WTC11 (cell line): Measurements from ENCODE around the gene KRT35. TPM values are rescaled to one million over a fixed set of nuclear protein-coding genes. Genes with fewer than 3 reads are reported as not detected.

ENCODE experiments used
- ATAC-seq: fragments of 200-7000 bp; cut with Tn5 transposase; 2 replicates; pipeline ENCODE4 v1.10.0; 2021; ENCODE audit warnings: mild to moderate bottlenecking, moderate library complexity
- CTCF ChIA-PET: fragments of 300-600 bp; sonication (Branson Sonifier 250); formaldehyde crosslinking; loops from one replicate; lab custom pipeline; 2021; ENCODE audit warnings: antibody characterized with exemption; lab: Charles Lee
- POLR2A ChIA-PET: fragments of 350-600 bp; sonication (Branson Sonifier 250); formaldehyde crosslinking; loops from one replicate; lab custom pipeline; 2021; ENCODE audit warnings: antibody characterized with exemption; lab: Charles Lee
- DNase-seq: peaks from one replicate; pipeline ENCODE4 v3.0.0; 2021; ENCODE audit warnings: low spot score
- H3K27ac Mint-ChIP-seq: 2 replicates; pipeline ENCODE4 v1.8.0; 2021; ENCODE audit warnings: mixed read lengths
- H3K27me3 Mint-ChIP-seq: 2 replicates; pipeline ENCODE4 v1.8.0; 2021; ENCODE audit warnings: low read depth, mild to moderate bottlenecking, moderate library complexity, mixed read lengths
- H3K36me3 Mint-ChIP-seq: 2 replicates; pipeline ENCODE4 v1.8.0; 2021; ENCODE audit warnings: mixed read lengths
- H3K4me1 Mint-ChIP-seq: 2 replicates; pipeline ENCODE4 v1.8.0; 2022; ENCODE audit warnings: mixed read lengths
- H3K4me3 Mint-ChIP-seq: 2 replicates; pipeline ENCODE4 v1.8.0; 2021; ENCODE audit warnings: mild to moderate bottlenecking, moderate library complexity, mixed read lengths
- H3K9me3 Mint-ChIP-seq: 2 replicates; pipeline ENCODE4 v1.8.0; 2021; ENCODE audit warnings: mixed read lengths
- ESRRA ChIP-seq: sonication (generic); formaldehyde crosslinking; IDR thresholded peaks from 2 replicates; pipeline ENCODE4 v1.8.1; 2022; ENCODE audit warnings: mild to moderate bottlenecking, missing genetic modification reagents, borderline replicate concordance
- MYBL2 ChIP-seq: sonication (generic); formaldehyde crosslinking; IDR thresholded peaks from 2 replicates; pipeline ENCODE4 v1.8.1; 2023; ENCODE audit warnings: mild to moderate bottlenecking, moderate library complexity, missing genetic modification reagents
- NR3C1 ChIP-seq: sonication (generic); formaldehyde crosslinking; conservative IDR thresholded peaks from 2 replicates; pipeline ENCODE4 v1.8.1; 2023; ENCODE audit warnings: low read depth, mild to moderate bottlenecking, missing genetic modification reagents
- SMAD4 ChIP-seq: sonication (generic); formaldehyde crosslinking; IDR thresholded peaks from 2 replicates; pipeline ENCODE4 v1.8.0; 2022; ENCODE audit warnings: mild to moderate bottlenecking, missing genetic modification reagents
- TCF7 ChIP-seq: sonication (generic); formaldehyde crosslinking; IDR thresholded peaks from 2 replicates; pipeline ENCODE4 v1.8.0; 2022; ENCODE audit warnings: mild to moderate bottlenecking, low read depth, missing genetic modification reagents, moderate library complexity
- TEAD1 ChIP-seq: sonication (generic); formaldehyde crosslinking; IDR thresholded peaks from 2 replicates; pipeline ENCODE4 v1.8.0; 2022; ENCODE audit warnings: mild to moderate bottlenecking, missing genetic modification reagents
- ZNF671 ChIP-seq: fragments of 250-450 bp; sonication (Bioruptor Pico); IDR thresholded peaks from 2 replicates; pipeline ENCODE4 v1.8.0; 2021; ENCODE audit warnings: mild to moderate bottlenecking
- total RNA-seq: library from RNA; stranded (reverse); gene quantifications from 3 replicates; pipeline ENCODE4 v1.2.3, GENCODE V29; 2021
- TF ChIP-seq, protein P1 (sequence below): sonication (generic); formaldehyde crosslinking; IDR thresholded peaks from 2 replicates; pipeline ENCODE4 v1.8.0; 2023; ENCODE audit warnings: missing genetic modification reagents, mild to moderate bottlenecking, borderline replicate concordance
- TF ChIP-seq, protein P2 (sequence below): fragments of 200-600 bp; IDR thresholded peaks from 2 replicates; pipeline ENCODE4 v1.8.0; 2022; ENCODE audit warnings: antibody characterized with exemption
- TF ChIP-seq, protein P3 (sequence below): sonication (generic); formaldehyde crosslinking; IDR thresholded peaks from 2 replicates; pipeline ENCODE4 v1.8.0; 2022; ENCODE audit warnings: mild to moderate bottlenecking, missing genetic modification reagents
- TF ChIP-seq, protein P4 (sequence below): sonication (generic); formaldehyde crosslinking; IDR thresholded peaks from 2 replicates; pipeline ENCODE4 v1.8.1; 2022; ENCODE audit warnings: missing genetic modification reagents, borderline replicate concordance
- TF ChIP-seq, protein P5 (sequence below): sonication (generic); formaldehyde crosslinking; IDR thresholded peaks from 2 replicates; pipeline ENCODE4 v1.8.1; 2022; ENCODE audit warnings: mild to moderate bottlenecking, moderate library complexity, missing genetic modification reagents

KRT35 gene
- total RNA-seq, 1 experiment from 2014 or later, result not detected

DNA sequence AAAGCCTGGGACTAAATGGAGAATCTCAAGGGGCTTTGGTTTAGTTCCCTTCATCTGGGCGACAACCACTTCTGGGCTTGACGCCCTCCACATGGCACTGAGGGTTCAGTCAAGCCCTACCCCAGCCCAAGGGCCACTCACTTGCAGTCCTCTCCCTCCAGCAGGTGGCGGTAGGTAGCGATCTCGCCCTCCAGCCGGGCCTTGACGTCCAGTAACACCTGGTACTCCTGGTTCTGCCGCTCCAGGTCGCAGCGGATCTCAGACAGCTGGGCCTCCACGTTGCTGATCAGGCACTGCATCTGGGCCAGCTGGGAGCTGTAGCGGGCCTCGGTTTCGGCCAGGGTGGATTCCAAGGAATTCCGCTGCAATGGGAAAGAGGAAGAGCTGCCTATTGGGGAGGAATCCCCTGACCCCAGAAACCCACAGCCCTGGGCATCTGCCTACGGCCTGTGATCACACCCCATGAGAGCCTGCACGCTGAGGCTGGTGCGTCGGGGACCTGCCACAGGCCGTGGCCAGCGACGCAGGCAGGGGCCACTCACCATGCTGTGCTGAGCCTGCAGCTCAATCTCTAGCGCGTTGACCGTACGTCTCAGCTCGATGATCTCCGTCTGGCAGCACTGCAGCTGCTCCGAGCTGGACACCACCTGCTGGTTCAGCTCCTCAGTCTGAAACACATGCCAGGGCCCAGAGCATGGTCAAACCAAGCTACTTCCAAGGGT lies 6.0 kb upstream of the KRT35 start (continued):
- TF ChIP-seq, protein P1, sequence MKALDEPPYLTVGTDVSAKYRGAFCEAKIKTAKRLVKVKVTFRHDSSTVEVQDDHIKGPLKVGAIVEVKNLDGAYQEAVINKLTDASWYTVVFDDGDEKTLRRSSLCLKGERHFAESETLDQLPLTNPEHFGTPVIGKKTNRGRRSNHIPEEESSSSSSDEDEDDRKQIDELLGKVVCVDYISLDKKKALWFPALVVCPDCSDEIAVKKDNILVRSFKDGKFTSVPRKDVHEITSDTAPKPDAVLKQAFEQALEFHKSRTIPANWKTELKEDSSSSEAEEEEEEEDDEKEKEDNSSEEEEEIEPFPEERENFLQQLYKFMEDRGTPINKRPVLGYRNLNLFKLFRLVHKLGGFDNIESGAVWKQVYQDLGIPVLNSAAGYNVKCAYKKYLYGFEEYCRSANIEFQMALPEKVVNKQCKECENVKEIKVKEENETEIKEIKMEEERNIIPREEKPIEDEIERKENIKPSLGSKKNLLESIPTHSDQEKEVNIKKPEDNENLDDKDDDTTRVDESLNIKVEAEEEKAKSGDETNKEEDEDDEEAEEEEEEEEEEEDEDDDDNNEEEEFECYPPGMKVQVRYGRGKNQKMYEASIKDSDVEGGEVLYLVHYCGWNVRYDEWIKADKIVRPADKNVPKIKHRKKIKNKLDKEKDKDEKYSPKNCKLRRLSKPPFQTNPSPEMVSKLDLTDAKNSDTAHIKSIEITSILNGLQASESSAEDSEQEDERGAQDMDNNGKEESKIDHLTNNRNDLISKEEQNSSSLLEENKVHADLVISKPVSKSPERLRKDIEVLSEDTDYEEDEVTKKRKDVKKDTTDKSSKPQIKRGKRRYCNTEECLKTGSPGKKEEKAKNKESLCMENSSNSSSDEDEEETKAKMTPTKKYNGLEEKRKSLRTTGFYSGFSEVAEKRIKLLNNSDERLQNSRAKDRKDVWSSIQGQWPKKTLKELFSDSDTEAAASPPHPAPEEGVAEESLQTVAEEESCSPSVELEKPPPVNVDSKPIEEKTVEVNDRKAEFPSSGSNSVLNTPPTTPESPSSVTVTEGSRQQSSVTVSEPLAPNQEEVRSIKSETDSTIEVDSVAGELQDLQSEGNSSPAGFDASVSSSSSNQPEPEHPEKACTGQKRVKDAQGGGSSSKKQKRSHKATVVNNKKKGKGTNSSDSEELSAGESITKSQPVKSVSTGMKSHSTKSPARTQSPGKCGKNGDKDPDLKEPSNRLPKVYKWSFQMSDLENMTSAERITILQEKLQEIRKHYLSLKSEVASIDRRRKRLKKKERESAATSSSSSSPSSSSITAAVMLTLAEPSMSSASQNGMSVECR, result peak; percentile 52; the same call in 1 of the 2 replicates
- TF ChIP-seq, protein P2, sequence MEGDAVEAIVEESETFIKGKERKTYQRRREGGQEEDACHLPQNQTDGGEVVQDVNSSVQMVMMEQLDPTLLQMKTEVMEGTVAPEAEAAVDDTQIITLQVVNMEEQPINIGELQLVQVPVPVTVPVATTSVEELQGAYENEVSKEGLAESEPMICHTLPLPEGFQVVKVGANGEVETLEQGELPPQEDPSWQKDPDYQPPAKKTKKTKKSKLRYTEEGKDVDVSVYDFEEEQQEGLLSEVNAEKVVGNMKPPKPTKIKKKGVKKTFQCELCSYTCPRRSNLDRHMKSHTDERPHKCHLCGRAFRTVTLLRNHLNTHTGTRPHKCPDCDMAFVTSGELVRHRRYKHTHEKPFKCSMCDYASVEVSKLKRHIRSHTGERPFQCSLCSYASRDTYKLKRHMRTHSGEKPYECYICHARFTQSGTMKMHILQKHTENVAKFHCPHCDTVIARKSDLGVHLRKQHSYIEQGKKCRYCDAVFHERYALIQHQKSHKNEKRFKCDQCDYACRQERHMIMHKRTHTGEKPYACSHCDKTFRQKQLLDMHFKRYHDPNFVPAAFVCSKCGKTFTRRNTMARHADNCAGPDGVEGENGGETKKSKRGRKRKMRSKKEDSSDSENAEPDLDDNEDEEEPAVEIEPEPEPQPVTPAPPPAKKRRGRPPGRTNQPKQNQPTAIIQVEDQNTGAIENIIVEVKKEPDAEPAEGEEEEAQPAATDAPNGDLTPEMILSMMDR, result peak; percentile 50
- TF ChIP-seq, protein P3, sequence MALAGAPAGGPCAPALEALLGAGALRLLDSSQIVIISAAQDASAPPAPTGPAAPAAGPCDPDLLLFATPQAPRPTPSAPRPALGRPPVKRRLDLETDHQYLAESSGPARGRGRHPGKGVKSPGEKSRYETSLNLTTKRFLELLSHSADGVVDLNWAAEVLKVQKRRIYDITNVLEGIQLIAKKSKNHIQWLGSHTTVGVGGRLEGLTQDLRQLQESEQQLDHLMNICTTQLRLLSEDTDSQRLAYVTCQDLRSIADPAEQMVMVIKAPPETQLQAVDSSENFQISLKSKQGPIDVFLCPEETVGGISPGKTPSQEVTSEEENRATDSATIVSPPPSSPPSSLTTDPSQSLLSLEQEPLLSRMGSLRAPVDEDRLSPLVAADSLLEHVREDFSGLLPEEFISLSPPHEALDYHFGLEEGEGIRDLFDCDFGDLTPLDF, result 0 out of 2 replicates have a peak, but pooled peaks have one; percentile 1
- TF ChIP-seq MYBL2 (CRISPR knock-in tag), result 0 out of 2 replicates have a peak, but pooled peaks have one; percentile 33

DNA sequence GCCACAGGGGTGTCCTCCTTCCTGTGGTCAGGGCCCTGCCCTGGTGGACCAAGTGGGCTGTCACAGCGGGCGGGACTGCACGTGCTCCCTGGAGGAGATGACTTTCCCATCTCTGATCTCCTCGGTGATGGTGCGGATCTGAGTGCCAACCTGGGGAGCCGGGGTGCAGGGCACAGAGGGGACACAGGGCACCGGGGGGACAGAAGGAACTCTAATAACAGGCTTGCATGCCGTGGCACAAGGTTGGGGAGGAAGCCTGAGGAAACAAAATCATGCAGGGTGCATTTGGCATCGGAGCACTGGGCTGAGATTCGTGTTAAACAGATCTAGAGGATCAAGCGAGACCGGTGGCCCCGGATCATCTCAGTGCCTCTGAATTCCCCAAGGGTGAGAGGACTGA lies 5.4 kb upstream of the KRT35 start:
- Mint-ChIP-seq H3K27ac (no peak overlapping the region), H3K9me3 (no peaks in the 10 kb centered on the region), H3K27me3 (peaks cover 17% of the 10 kb centered on the region), H3K36me3 (no peaks in the 10 kb centered on the region), H3K4me3 (no peak overlapping the region), H3K4me1 (no peaks in the 10 kb centered on the region)
- ATAC-seq, result no peak
- no peak for DNase-seq
- CTCF ChIA-PET, result interaction anchor here (0.6 to 10.9 kb wide), 28 partner anchors 9 to 181 kb away, joined by 3 to 160 read pairs (median 6); partner anchors contain the start of gene KRT19
- TF ChIP-seq, protein P3, result peak; percentile 2; the same call in 1 of the 2 replicates
- TF ChIP-seq, protein P4, sequence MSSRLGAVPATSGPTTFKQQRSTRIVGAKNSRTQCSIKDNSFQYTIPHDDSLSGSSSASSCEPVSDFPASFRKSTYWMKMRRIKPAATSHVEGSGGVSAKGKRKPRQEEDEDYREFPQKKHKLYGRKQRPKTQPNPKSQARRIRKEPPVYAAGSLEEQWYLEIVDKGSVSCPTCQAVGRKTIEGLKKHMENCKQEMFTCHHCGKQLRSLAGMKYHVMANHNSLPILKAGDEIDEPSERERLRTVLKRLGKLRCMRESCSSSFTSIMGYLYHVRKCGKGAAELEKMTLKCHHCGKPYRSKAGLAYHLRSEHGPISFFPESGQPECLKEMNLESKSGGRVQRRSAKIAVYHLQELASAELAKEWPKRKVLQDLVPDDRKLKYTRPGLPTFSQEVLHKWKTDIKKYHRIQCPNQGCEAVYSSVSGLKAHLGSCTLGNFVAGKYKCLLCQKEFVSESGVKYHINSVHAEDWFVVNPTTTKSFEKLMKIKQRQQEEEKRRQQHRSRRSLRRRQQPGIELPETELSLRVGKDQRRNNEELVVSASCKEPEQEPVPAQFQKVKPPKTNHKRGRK, result no peak
- no peak for TF ChIP-seq ESRRA (CRISPR knock-in tag)
- POLR2A ChIA-PET, result interaction anchor here (1.4 kb wide), 1 partner anchor 42 kb away, joined by 3 read pairs; the partner anchor contains the start of gene KRT19

DNA sequence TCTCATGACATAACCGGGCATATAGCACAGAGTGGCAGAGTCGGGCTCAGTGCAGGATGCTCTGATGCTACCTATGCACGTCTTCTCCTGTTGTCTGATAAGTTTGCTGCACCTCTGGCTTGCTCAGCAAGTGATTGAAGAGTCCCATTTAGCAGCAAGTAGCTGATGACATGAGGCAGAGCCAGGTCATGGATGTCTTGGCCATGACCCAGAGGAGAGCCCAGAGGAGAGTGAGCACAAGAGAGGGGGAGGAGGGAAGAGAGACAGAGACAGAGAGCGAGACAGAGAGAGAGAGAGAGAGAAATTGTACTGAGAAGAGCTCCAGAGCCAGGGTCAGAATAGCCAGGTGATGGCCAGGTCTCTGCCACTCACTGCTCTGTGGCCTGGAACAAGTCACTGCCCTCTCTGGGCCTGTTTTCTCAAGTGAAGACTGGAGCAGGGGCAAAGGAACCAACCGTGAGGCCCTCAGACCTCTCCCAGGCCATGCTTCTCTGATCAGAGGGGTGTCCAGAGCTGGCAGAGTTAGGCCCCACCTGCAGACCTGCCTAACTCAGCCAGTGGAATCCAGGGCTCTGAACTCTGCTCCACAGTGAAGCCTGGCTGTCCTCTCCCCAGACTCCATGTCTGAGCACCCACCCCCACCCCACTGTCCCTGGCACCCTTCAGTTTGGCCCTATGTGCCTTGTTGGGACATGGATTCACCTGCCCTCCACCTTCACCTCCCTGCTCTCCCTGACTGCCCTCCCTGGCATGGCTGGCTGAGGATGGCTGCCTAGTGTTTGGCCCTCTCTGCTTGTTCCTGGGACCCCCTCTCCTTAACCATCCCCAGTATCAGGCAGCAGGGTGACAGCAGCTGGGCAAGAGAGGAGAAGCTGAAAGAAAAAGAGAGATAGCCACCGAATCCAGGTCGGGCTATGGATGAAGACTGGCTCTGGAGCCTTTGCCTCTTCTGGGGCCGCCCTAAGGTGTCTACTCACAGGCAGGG lies 4.3 kb upstream of the KRT35 start:
- no peaks in the 10 kb centered on the region for H3K36me3 Mint-ChIP-seq
- H3K4me1 Mint-ChIP-seq, result no peaks in the 10 kb centered on the region
- no peaks in the 10 kb centered on the region for H3K9me3 Mint-ChIP-seq
- no peak for ATAC-seq
- POLR2A ChIA-PET, result no interaction called here
- no peak for DNase-seq
- no peak overlapping the region for H3K4me3 Mint-ChIP-seq
- no peak overlapping the region for H3K27ac Mint-ChIP-seq
- H3K27me3 Mint-ChIP-seq, result peaks cover 17% of the 10 kb centered on the region
- CTCF ChIA-PET, result interaction anchor here (0.6 to 10.9 kb wide), 6 partner anchors 10 to 1481 kb away, joined by 3 to 160 read pairs (median 18); partner anchors contain the start of gene KRT19
- TF ChIP-seq TCF7 (CRISPR knock-in tag) (no peak), NR3C1 (CRISPR knock-in tag) (no peak), ZNF671 (CRISPR knock-in tag) (no peak), SMAD4 (CRISPR knock-in tag) (no peak), TEAD1 (no peak), ESRRA (CRISPR knock-in tag) (no peak)
- TF ChIP-seq, protein P5, sequence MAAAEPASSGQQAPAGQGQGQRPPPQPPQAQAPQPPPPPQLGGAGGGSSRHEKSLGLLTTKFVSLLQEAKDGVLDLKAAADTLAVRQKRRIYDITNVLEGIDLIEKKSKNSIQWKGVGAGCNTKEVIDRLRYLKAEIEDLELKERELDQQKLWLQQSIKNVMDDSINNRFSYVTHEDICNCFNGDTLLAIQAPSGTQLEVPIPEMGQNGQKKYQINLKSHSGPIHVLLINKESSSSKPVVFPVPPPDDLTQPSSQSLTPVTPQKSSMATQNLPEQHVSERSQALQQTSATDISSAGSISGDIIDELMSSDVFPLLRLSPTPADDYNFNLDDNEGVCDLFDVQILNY (CRISPR knock-in tag), result no peak
- TF ChIP-seq, protein P1, result no peak
